ENCODE results near the gene GPX7.
A peak's percentile ranks its signal among the peaks of the same experiment; 100 is the strongest.

GPX7 gene

GRCh38 chr1:52602856-52603600, 857 bp downstream of the GPX7 start:
- Histone ChIP-seq H2BK12ac (ENCODE audit: low read length in 2 of 2) (no peak overlapping the region), H2AK5ac (ENCODE audit: low read length, severe bottlenecking) (no peak overlapping the region), H3K23ac (ENCODE audit: low read length in 2 of 2) (no peak overlapping the region), H2BK120ac (ENCODE audit: low read depth, low read length) (peak overlapping the region; percentile 80), H3K27me3 (ENCODE audit: control insufficient read depth in 1 of 2, insufficient read depth in 1 of 2, low read length in 2 of 2) (no peaks in the 10 kb centered on the region), H3K18ac (ENCODE audit: low read depth in 1 of 2, low read length in 2 of 2) (peak overlapping the region; percentile 87 to 95), H3K36me3 (ENCODE audit: control insufficient read depth in 1 of 2, insufficient read depth in 2 of 2, low read depth in 1 of 2, low read length in 2 of 2) (peaks cover 12 to 17% of the 10 kb centered on the region in 2 experiments), H3K9me3 (ENCODE audit: control insufficient read depth, low read length) (no peaks in the 10 kb centered on the region), H3K4me1 (ENCODE audit: control insufficient read depth, insufficient read depth, low read depth, low read length) (peaks cover 16% of the 10 kb centered on the region), H3K79me1 (replicated peaks; ENCODE audit: low read length, poor library complexity, severe bottlenecking) (peaks cover 5% of the 10 kb centered on the region), H3K4ac (ENCODE audit: low read depth in 1 of 2, low read length in 2 of 2) (peak overlapping the region; percentile 57 to 60), H3K9ac (ENCODE audit: low read length) (peak overlapping the region; percentile 88), H3K4me2 (ENCODE audit: low read length, poor library complexity, severe bottlenecking) (peak overlapping the region; percentile 68), H2BK15ac (ENCODE audit: low read depth, poor library complexity, severe bottlenecking) (peak overlapping the region; percentile 94), H3K27ac (ENCODE audit: low read length, poor library complexity, severe bottlenecking) (no peak overlapping the region), H4K91ac (ENCODE audit: low read length) (peak overlapping the region; percentile 94), H4K8ac (ENCODE audit: low read length) (peak overlapping the region; percentile 94), H3K4me3 (ENCODE audit: insufficient read depth in 1 of 2, low read depth in 1 of 2, low read length in 2 of 2) (peak overlapping the region; percentile 61 to 74), H3K14ac (ENCODE audit: low read length in 2 of 2) (peak overlapping the region; percentile 57 to 93), H2BK5ac (ENCODE audit: low read depth, low read length, poor library complexity, severe bottlenecking) (no peak overlapping the region), H2AFZ (ENCODE audit: low read depth, low read length) (peak overlapping the region; percentile 33)
- peak; percentile 23 for DNase-seq
- WGBS, result 54% methylated on average over 21 of the region's 21 CpGs

- peaks cover 16% of the 10 kb centered on the region for H3K4me1 ChIP-seq (ENCODE audit: control insufficient read depth, insufficient read depth, low read depth, low read length)
- no peak overlapping the region for H4K91ac ChIP-seq (ENCODE audit: low read length)
- H3K14ac ChIP-seq (ENCODE audit: low read length in 2 of 2), result no peak overlapping the region
- H3K27me3 ChIP-seq (ENCODE audit: control insufficient read depth in 1 of 2, insufficient read depth in 1 of 2, low read length in 2 of 2), result no peaks in the 10 kb centered on the region
- H3K27ac ChIP-seq (ENCODE audit: low read length, poor library complexity, severe bottlenecking), result no peak overlapping the region
- H3K9ac ChIP-seq (ENCODE audit: low read length), result no peak overlapping the region
- no peak overlapping the region for H3K4ac ChIP-seq (ENCODE audit: low read depth in 1 of 2, low read length in 2 of 2)
- H2BK120ac ChIP-seq (ENCODE audit: low read depth, low read length), result no peak overlapping the region
- H3K4me2 ChIP-seq (ENCODE audit: low read length, poor library complexity, severe bottlenecking), result no peak overlapping the region
- DNase-seq, result no peak
- H2BK15ac ChIP-seq (ENCODE audit: low read depth, poor library complexity, severe bottlenecking), result no peak overlapping the region
- H3K23ac ChIP-seq (ENCODE audit: low read length in 2 of 2), result no peak overlapping the region
- no peak overlapping the region for H2BK12ac ChIP-seq (ENCODE audit: low read length in 2 of 2)
- no peak overlapping the region for H4K8ac ChIP-seq (ENCODE audit: low read length)
- H3K79me1 ChIP-seq (replicated peaks; ENCODE audit: low read length, poor library complexity, severe bottlenecking), result peaks cover 5% of the 10 kb centered on the region
- no peak overlapping the region for H2BK5ac ChIP-seq (ENCODE audit: low read depth, low read length, poor library complexity, severe bottlenecking)
- peak overlapping the region in 1 of 2 experiments; percentile 74 for H3K4me3 ChIP-seq (ENCODE audit: insufficient read depth in 1 of 2, low read depth in 1 of 2, low read length in 2 of 2)
- H3K9me3 ChIP-seq (ENCODE audit: control insufficient read depth, low read length), result no peaks in the 10 kb centered on the region
- H2AFZ ChIP-seq (ENCODE audit: low read depth, low read length), result no peak overlapping the region
- WGBS, result 88% methylated on average over 5 of the region's 6 CpGs
- H2AK5ac ChIP-seq (ENCODE audit: low read length, severe bottlenecking), result no peak overlapping the region
- peaks cover 16 to 23% of the 10 kb centered on the region in 2 experiments for H3K36me3 ChIP-seq (ENCODE audit: control insufficient read depth in 1 of 2, insufficient read depth in 2 of 2, low read depth in 1 of 2, low read length in 2 of 2)
- H3K18ac ChIP-seq (ENCODE audit: low read depth in 1 of 2, low read length in 2 of 2), result no peak overlapping the region
Measured at GRCh38 chr1:52603630-52604029, 1.5 kb downstream of the GPX7 start.

DNA sequence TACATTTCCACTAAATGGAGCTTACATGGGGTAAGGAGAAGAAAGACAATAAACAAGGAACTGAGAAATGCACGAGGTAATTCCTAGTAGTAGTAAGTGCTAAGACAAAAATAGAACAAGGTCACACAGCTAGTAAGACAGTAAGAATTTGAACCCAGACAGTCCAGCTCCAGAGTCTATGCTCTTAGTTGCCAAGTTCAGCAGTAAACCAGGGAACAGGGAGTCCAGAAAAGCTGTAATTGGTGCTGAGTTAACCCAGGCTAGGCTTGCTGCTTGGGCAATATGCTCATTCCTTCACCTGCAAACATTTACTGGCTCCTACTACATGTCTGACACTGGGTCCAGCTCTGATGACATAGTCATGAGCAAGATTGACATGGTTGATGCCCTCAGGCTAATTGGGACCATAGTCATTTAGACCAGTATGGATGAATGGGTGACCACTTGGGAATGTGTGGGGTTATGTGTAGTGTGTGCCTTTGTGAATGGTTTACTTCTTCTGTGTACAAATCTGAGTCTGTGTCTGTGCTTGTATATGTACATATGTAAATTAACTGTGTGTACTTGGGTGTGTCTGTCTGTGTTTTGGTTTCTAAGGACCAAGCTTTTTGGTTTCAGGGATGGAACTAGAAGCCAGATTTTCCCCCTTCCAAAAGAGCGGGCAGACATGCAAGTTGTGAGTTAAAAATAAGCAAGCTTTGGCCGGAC, 2.0 kb downstream of the GPX7 start:
- H3K9ac ChIP-seq (ENCODE audit: low read length), result no peak overlapping the region
- H3K4me2 ChIP-seq (ENCODE audit: low read length, poor library complexity, severe bottlenecking), result no peak overlapping the region
- no peak overlapping the region for H3K23ac ChIP-seq (ENCODE audit: low read length in 2 of 2)
- H3K9me3 ChIP-seq (ENCODE audit: control insufficient read depth, low read length), result no peaks in the 10 kb centered on the region
- H3K27ac ChIP-seq (ENCODE audit: low read length, poor library complexity, severe bottlenecking), result no peak overlapping the region
- H3K18ac ChIP-seq (ENCODE audit: low read depth in 1 of 2, low read length in 2 of 2), result no peak overlapping the region
- peaks cover 16 to 26% of the 10 kb centered on the region in 2 experiments for H3K36me3 ChIP-seq (ENCODE audit: control insufficient read depth in 1 of 2, insufficient read depth in 2 of 2, low read depth in 1 of 2, low read length in 2 of 2)
- H3K27me3 ChIP-seq (ENCODE audit: control insufficient read depth in 1 of 2, insufficient read depth in 1 of 2, low read length in 2 of 2), result no peaks in the 10 kb centered on the region
- H3K14ac ChIP-seq (ENCODE audit: low read length in 2 of 2), result no peak overlapping the region
- no peak overlapping the region for H3K4me3 ChIP-seq (ENCODE audit: insufficient read depth in 1 of 2, low read depth in 1 of 2, low read length in 2 of 2)
- H2BK15ac ChIP-seq (ENCODE audit: low read depth, poor library complexity, severe bottlenecking), result no peak overlapping the region
- peaks cover 5% of the 10 kb centered on the region for H3K79me1 ChIP-seq (replicated peaks; ENCODE audit: low read length, poor library complexity, severe bottlenecking)
- H4K8ac ChIP-seq (ENCODE audit: low read length), result no peak overlapping the region
- no peak overlapping the region for H3K4ac ChIP-seq (ENCODE audit: low read depth in 1 of 2, low read length in 2 of 2)
- H4K91ac ChIP-seq (ENCODE audit: low read length), result no peak overlapping the region
- peaks cover 16% of the 10 kb centered on the region for H3K4me1 ChIP-seq (ENCODE audit: control insufficient read depth, insufficient read depth, low read depth, low read length)
- WGBS, result 59% methylated on average over 3 of the region's 3 CpGs
- no peak overlapping the region for H2AK5ac ChIP-seq (ENCODE audit: low read length, severe bottlenecking)
- H2BK5ac ChIP-seq (ENCODE audit: low read depth, low read length, poor library complexity, severe bottlenecking), result no peak overlapping the region
- no peak overlapping the region for H2BK12ac ChIP-seq (ENCODE audit: low read length in 2 of 2)
- H2AFZ ChIP-seq (ENCODE audit: low read depth, low read length), result no peak overlapping the region
- H2BK120ac ChIP-seq (ENCODE audit: low read depth, low read length), result no peak overlapping the region
- peak; percentile 12 for DNase-seq

- Histone ChIP-seq H2BK15ac (ENCODE audit: low read depth, poor library complexity, severe bottlenecking) (no peak overlapping the region), H3K18ac (ENCODE audit: low read depth in 1 of 2, low read length in 2 of 2) (no peak overlapping the region), H3K4ac (ENCODE audit: low read depth in 1 of 2, low read length in 2 of 2) (no peak overlapping the region), H2BK12ac (ENCODE audit: low read length in 2 of 2) (no peak overlapping the region), H3K27me3 (ENCODE audit: control insufficient read depth in 1 of 2, insufficient read depth in 1 of 2, low read length in 2 of 2) (peaks cover 0 to 9% of the 10 kb centered on the region in 2 experiments), H3K36me3 (ENCODE audit: control insufficient read depth in 1 of 2, insufficient read depth in 2 of 2, low read depth in 1 of 2, low read length in 2 of 2) (peaks cover 0 to 6% of the 10 kb centered on the region in 2 experiments), H3K23ac (ENCODE audit: low read length in 2 of 2) (no peak overlapping the region), H3K9ac (ENCODE audit: low read length) (no peak overlapping the region), H2AK5ac (ENCODE audit: low read length, severe bottlenecking) (no peak overlapping the region), H4K8ac (ENCODE audit: low read length) (no peak overlapping the region), H3K4me1 (ENCODE audit: control insufficient read depth, insufficient read depth, low read depth, low read length) (no peaks in the 10 kb centered on the region), H3K9me3 (ENCODE audit: control insufficient read depth, low read length) (no peaks in the 10 kb centered on the region), H4K91ac (ENCODE audit: low read length) (no peak overlapping the region), H2BK120ac (ENCODE audit: low read depth, low read length) (no peak overlapping the region), H3K79me1 (replicated peaks; ENCODE audit: low read length, poor library complexity, severe bottlenecking) (no peaks in the 10 kb centered on the region), H3K4me2 (ENCODE audit: low read length, poor library complexity, severe bottlenecking) (no peak overlapping the region), H3K27ac (ENCODE audit: low read length, poor library complexity, severe bottlenecking) (no peak overlapping the region), H2BK5ac (ENCODE audit: low read depth, low read length, poor library complexity, severe bottlenecking) (no peak overlapping the region), H2AFZ (ENCODE audit: low read depth, low read length) (no peak overlapping the region), H3K4me3 (ENCODE audit: insufficient read depth in 1 of 2, low read depth in 1 of 2, low read length in 2 of 2) (no peak overlapping the region), H3K14ac (ENCODE audit: low read length in 2 of 2) (no peak overlapping the region)
- WGBS, result 67% methylated on average over 2 of the region's 2 CpGs
- no peak for DNase-seq
Measured at GRCh38 chr1:52613636-52614373, 11.6 kb downstream of the GPX7 start.
